GM21717 (cell line): ENCODE results near the gene TERT.
"Not testable (repeated sequence)": the region's sequence is repeated elsewhere in the genome, so short reads cannot be mapped to it uniquely, and the experiment has no call there.

Source experiments
- ATAC-seq: cut with Tn5 transposase; IDR thresholded peaks from one replicate; pipeline ENCODE4 v1.9.1; 2021; ENCODE audit warnings: mild to moderate bottlenecking, moderate library complexity; ENCODE audit not compliant: unreplicated experiment

The TERT gene

DNA sequence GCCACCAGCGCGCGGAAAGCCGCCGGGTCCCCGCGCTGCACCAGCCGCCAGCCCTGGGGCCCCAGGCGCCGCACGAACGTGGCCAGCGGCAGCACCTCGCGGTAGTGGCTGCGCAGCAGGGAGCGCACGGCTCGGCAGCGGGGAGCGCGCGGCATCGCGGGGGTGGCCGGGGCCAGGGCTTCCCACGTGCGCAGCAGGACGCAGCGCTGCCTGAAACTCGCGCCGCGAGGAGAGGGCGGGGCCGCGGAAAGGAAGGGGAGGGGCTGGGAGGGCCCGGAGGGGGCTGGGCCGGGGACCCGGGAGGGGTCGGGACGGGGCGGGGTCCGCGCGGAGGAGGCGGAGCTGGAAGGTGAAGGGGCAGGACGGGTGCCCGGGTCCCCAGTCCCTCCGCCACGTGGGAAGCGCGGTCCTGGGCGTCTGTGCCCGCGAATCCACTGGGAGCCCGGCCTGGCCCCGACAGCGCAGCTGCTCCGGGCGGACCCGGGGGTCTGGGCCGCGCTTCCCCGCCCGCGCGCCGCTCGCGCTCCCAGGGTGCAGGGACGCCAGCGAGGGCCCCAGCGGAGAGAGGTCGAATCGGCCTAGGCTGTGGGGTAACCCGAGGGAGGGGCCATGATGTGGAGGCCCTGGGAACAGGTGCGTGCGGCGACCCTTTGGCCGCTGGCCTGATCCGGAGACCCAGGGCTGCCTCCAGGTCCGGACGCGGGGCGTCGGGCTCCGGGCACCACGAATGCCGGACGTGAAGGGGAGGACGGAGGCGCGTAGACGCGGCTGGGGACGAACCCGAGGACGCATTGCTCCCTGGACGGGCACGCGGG is at the start of gene TERT:
TSS of gene TERT (minus strand) at position 234 of the 815 bp plus-strand sequence. CDS start at position 155, 79 bp downstream.
- ATAC-seq = no peak

DNA sequence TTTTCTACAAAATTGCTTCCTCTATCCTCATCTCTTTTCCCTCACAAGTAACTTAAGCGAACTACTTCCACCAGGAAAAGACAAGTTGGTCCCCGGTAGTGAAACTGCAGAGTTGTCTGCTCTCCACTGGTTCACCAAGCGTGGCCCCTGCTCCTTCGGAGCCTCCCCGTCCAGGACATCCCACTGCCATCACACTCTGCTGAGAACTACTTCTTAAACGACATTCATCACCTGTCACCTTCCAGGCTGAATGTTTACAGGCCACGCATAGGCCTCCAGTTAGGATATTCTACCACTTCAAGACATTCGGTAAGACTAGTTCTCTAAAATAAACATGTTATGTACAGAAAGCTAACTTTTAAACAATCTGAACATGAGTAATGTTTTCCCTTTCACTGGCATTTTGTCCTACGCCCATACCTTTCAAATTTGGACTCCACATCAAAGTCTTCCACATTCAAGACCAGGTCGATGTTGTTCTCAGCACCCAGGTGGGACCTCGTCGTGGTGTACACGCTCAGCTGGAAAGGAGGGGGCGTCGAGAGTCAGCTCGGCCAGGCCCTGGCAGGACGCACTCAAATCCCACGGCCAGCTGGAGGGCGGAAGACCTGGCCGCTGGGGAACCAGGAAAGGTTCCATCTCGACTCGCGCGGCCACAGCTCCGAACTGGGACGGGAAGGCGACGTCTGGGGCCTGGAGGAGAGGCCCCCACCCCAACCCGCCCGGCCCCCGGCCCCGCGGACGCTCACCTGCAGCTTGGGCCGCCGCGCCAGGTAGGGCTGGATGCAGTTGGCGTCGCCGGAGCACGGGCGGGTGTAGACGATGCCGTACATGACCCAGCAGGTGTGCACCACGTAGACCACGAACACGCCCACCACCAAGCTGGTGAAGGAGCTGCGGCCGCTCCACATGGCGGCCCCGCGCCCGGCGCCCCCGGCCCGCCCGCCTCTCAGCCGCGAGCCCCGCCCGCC is 49.3 kb upstream of the TERT start:
- peak; percentile 14 for ATAC-seq

DNA sequence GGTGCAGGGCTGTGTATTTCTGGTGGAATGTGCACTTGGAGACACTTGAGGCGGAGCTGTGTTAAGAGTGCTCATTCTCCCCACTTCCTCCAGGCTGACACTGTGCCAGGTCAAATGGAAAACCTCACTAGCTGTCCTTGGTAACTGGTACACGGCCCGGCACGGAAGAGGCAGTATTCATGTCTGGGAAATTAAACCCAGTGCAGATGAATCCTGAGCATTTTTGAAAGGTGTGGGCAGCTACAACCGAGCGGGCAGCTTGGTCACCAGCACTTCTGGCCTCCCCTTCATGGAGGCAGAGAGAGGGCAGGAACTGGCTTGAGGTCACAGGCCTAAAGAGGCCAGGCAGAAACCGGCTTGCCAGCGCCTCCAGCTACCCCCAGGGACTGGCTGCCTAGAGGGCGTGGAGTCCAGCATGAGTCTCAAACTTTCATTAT is 48.5 kb upstream of the TERT start:
- no peak for ATAC-seq

DNA sequence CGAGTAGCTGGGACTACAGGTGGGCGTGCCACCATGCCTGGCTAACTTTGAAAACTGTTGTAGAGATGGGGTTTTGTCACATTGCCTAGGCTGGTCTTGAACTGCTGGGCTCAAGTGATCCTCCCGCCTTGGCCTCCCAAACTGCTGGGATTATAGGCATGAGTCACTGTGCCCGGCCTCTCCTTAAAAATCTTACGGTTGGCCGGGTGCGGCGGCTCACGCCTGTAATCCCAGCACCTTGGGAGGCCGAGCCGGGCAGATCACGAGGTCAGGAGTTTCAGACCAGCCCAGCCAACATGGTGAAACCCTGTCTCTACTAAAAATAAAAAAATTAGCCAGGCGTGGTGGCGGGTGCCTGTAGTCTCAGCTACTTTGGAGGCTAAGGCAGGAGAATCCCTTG is 47.8 kb upstream of the TERT start:
- not testable (repeated sequence) for ATAC-seq

DNA sequence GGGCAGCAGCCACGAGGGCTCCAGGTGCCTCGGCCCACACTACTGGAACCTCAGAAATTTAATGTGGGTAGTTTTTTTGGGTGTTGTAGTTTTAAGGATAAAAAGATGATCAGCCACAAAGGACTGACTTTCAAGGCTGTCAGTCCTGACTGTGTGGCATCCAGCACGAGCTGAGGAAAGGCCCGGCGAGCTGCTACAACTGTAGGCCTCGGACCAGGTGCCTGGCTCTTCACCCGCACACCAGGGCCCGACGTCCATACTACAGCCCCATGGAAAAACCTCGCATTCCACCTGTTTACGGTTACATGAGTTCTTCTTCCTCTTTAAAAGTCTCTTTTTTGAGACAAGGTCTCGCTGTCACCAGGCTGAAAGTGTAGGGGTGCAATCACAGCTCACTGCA is 47.4 kb upstream of the TERT start:
- no peak for ATAC-seq

DNA sequence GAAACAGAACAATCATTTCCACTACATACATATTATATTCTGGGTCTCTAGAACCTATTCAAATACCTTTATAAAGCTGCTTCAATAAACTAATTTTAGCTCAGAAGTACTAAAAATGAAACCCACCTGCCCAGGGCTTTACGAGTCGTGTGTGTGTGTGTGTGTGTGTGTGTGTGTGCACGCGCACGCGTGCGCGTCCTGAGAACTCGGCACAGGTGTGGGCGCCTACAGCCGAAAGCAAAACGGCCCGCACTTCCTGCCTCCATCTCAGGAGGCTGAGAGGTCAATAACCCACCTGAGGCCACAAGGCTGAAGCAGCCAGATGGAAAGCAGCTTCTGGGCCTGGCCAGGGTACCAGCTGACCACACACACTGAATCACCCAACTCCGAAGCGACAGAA is 47.0 kb upstream of the TERT start:
- ATAC-seq = no peak

DNA sequence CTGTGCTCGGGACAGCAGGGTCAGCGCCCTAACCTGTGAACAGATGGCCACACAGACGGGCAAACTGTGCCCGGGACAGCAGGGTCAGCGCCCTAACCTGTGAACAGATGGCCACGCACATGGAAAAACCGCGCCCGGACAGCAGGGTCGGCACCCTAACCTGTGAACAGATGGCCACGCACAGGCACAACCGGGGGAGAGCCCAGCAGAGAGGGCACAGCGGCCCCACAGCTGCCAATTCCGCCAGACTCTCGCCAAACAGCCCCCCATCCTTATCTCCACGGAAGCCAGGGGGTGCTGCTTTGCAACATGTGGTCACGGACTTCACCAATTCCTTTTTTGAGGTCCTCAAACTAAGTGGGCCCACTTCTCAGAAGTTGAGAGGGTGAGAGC is 44.9 kb upstream of the TERT start:
- not testable (repeated sequence) for ATAC-seq

DNA sequence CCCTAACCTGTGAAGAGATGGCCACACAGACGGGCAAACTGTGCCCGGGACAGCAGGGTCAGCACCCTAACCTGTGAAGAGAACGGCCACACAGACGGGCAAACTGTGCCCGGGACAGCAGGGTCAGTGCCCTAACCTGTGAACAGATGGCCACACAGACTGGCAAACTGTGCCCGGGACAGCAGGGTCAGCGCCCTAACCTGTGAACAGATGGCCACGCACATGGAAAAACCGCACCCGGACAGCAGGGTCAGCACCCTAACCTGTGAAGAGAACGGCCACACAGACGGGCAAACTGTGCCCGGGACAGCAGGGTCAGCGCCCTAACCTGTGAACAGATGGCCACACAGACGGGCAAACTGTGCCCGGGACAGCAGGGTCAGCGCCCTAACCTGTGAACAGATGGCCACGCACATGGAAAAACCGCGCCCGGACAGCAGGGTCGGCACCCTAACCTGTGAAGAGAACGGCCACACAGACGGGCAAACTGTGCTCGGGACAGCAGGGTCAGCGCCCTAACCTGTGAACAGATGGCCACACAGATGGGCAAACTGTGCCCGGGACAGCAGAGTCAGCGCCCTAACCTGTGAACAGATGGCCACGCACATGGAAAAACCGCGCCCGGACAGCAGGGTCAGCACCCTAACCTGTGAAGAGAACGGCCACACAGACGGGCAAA is 44.4 kb upstream of the TERT start:
- not testable (repeated sequence) for ATAC-seq

DNA sequence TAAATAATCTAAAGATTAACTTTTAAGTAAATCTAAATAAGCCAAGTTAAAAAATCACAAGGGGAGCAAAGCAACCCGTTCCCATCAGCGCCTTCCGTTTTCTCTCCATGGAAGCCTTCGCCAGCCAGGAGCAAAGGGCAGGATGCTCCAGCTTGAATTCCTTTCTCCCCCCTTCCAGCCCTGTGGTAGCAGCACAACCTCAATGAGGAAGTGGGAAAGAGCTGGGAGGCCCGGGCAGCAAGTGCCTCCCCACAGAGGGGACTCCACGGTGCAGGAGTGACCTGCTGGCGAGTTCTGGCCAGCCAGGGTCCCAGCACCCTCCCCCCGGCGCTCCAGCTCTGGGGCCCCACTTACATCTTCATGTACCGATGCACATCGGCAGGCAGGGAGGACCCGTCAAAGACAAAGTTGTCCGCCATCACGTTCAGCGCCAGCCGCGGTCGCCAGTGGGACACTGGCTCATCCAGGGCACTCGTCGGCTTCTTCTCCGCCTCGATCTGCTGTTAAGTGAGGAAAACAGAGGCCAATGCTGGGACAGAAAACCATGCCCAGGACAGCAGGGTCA is 43.7 kb upstream of the TERT start:
- ATAC-seq = no peak

DNA sequence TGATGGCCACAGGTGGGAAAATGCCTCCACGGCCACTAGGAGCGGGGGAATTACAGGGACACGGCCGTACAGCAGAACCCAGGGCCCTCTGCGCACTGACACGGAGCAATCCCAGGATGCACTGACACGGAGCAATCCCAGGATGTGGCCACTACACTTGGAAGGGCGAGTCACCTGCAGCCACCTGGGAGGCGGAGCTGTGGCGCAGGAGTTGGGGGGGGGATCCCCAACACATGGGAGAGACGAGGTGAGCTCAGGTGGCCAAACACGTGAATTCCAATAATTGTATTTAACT is 43.3 kb upstream of the TERT start:
- no peak for ATAC-seq

DNA sequence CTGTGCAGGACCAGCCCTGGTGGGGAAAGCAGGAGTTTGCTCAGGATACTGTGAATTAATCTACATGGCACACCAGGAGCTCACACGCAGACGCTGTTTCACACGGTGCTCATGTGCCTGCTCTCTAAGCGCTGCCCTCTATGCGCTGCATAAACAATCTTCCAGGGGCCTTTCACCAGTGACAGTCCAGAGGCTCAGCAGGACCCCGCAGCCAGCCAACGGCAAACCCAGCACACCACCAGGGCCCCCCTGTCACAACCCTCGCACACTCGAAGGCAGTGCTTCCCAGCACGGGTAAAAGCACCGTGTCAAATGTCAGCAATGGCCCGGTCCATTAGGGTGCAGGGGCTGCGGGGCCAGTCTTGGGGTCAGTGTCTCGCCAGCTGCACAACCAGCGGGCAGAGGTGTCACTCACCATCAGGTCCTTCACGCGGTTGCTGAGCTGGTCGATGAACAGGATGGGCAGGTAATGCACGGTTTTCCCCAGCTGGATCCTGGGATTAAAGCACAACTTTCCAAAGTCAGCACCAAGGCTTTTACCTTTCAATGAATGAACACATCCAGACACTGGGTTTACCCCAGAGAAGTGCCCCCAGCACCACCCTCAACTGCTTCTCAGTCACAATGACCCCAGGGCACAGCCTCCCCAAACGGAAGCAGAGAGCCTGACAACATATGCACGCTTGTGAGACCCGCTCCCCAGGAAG is 42.8 kb upstream of the TERT start:
- no peak for ATAC-seq

DNA sequence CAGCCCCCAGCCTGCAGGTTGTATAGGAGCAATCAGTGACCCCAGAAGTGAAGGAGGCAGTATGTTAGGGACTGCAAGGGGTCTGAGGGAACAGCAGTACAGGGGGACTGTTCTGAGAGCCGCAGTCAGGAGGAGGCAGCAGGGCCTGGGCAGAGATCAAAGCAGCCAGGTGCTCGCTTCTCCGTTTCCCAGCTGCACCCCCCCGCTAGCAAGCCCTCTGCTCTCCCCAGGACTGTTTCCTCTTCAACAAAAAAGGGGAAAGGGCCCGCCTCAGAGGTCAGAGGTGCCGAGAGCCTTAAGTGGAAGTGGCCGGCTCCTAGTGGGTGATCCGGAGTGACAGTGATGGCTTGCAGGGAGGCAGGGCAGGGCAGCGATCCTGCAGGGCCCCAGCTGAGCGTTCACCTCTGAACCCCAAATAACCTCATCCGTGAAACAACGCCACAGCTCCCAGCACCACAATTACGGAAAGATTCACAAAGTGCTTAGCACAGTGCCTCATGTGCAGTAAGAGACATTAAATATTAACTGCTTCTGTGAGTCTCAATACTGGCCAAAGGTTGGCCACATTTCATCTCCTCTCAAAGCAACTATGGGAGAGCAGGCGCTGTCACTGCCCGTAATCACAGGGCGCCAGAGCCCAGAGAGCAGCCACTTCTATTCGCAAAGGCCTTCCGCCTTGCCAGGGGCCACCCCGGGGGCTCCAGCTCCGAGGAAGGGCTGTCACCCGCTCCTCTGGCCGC is 42.1 kb upstream of the TERT start:
- ATAC-seq = no peak

DNA sequence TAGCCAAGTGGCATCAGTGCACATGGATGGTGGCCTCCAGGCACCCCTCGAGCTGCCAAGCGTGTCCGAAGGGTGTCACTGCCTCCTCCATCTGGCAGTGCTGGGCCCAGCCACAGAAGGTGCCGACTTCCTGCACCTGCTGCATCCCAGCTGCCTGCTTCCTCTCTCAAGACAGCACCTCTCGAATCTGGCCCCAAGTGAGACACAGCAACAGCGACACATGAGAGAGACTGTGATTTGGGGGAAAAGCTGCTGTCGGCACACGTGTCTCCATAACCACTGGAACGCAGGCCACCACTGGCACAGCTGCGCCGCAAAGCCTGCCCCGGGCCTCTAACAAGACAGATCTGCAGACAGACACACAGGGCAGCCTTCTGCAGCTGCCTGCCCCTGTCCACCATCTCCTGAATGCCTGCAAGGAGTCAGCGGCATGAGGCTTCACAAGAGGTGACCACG is 41.3 kb upstream of the TERT start:
- ATAC-seq = no peak

DNA sequence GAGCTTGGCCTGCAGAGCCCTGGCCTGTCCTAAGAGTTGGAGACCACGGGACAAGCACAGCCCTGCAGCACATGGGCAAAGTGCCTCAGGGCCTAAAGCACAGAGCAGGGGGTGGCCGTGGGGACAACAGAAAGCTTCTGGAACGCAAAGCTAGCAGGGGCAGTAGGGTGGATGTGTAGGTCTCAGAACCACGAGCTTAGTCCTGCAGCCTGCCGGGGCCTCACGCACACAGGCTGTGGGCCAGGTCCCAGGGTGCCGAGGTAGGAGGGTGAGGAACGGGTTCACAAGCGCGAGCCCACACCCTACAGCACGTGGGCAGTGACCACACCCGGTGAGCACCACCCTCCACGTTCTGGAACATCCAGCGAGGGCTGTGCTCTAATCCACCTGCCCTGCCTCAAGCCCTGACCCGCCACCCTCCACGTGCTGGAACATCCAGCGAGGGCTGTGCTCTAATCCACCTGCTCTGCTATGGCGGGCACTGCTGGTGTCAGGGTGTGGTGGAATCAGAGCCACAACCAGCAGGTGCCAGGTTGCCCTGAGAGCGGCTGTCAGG is 40.8 kb upstream of the TERT start:
- ATAC-seq = no peak

DNA sequence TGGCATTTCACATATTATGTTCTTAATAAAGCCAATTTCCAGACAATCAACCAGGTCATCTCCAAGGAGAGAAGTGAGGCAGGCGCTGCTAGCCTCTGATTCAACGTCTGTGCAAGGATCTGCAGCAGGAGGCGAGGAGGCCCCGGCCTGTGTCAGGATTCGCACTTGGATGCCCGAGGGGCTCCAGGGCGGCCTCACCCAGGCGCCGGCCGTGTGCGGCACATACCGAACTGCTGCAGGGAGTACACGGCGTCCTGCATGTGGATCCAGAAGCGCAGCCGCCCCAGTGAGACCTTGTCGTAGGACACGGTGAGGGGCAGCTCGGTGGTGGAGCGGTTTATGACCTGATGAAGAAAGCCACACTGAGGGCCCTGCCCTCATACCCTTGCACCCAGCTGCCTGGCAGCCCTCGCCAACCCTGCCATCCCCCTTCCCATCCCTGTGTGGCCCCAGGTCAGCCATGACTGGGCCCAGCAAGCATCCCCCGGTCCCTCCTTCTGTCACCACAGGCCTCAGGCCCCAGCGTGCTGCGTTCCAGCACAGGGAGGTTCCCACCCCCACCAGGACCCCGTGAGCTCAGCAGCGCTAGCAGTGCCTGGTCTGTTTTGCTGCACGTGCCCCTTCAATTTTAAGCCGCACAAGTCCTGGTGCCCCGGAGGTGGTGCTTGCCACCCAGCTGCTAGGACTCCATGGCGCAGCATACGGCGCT is 40.1 kb upstream of the TERT start:
- ATAC-seq = no peak

DNA sequence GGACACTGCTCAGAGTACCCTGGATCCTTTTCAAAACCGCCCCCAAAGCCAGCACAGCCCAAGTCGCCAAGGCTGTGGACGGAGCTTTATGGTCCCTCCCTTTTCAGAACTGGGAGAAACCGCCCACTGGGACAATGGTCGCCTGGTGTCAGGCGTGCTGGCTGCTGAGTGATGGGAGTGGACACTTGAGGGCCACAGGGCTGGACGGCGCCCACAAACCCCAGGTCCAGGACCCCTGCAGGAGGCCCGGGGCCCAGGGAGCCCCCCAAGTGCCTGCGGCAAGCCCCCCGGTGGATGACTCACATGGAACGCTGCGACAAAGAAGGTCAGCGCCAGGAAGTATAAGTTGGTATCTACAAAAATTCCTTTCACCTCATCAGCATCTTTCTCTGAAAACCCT is 39.1 kb upstream of the TERT start:
- no peak for ATAC-seq

DNA sequence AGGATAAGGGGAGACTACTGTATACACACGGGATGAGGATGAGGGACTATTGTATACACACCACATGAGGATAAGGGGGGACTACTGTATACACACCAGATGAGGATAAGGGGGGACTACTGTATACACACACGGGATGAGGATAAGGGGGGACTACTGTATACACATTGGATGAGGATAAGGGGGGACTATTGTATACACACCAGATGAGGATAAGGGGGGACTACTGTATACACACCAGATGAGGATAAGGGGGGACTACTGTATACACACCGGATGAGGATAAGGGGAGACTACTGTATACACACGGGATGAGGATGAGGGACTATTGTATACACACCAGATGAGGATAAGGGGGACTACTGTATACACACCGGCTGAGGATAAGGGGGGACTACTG is 38.4 kb upstream of the TERT start:
- ATAC-seq = not testable (repeated sequence)

DNA sequence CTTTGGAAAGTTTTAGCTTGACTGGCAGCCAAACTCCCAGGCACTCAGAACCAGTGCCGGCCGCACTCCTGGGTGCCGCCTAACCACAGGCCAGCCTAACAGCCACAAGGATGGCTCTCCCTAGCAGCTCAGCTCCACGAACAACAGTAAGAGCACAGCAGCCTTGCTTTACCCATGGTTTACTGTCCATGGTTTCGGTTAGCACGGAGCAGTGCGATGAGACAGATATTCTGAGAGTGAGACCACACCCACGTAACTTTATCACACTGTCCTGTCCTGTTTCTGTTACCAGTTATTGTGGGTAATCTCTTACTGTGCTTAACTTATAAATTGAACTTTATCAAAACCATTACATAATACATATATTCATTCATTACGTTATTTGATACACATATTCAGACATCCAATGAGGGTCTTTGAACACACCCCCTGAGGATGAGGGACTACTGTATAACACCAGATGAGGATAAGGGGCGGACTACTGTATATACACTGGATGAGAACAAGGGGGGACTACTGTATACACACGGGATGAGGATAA is 37.7 kb upstream of the TERT start:
- no peak for ATAC-seq
